NT2/D1 (cell line): Measurements from ENCODE around the gene KLK10.

Experiments used
- SUZ12 ChIP-seq: IDR thresholded peaks from 2 replicates; pipeline ENCODE4 v1.6.1; 2011; ENCODE audit not compliant: insufficient read length, insufficient read depth; ENCODE audit errors: extremely low read depth
- YY1 ChIP-seq: IDR thresholded peaks from 2 replicates; pipeline ENCODE4 v1.6.1; 2011; ENCODE audit not compliant: insufficient read length, insufficient read depth
- ZNF274 ChIP-seq: IDR thresholded peaks from 2 replicates; pipeline ENCODE4 v1.6.1; 2011; ENCODE audit warnings: mild to moderate bottlenecking, low read depth, low read length

DNA sequence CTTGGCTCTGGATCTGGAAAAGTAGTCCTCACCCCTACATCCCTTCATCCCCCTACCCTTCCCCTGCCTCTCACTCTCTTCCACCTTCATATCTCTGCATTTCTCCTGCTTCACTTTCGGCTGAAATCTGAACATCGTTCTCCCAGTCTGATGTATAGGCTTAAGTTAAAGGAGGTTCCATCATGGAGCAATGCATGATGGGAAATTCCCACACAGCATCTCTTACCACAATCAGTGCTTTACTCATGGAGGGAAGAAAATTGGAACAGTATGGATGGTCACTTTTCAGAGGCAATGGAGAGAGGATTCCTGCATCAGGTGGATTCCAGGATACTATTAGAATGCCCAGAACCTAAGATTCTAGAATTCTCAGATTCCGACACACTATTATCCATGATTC lies 12.0 kb downstream of the KLK10 start:
- no peak for TF ChIP-seq SUZ12
- TF ChIP-seq ZNF274: no peak
- no peak for TF ChIP-seq YY1
